NCI-H146 treated with DMSO at 0.1 percent for 48 hours (cell line): ENCODE measurements around the gene ERN1.

ENCODE experiments used
- DNase-seq: peaks from one replicate; lab custom pipeline; 2025; ENCODE audit not compliant: unreplicated experiment; lab: John Stamatoyannopoulos, UW

Gene ERN1

GRCh38 chr17:64113006-64113405 is 16.9 kb downstream of the ERN1 start:
- DNase-seq, result no peak

- DNase-seq, result no peak
Measured at GRCh38 chr17:64111831-64112230, 18.1 kb downstream of the ERN1 start.

DNA sequence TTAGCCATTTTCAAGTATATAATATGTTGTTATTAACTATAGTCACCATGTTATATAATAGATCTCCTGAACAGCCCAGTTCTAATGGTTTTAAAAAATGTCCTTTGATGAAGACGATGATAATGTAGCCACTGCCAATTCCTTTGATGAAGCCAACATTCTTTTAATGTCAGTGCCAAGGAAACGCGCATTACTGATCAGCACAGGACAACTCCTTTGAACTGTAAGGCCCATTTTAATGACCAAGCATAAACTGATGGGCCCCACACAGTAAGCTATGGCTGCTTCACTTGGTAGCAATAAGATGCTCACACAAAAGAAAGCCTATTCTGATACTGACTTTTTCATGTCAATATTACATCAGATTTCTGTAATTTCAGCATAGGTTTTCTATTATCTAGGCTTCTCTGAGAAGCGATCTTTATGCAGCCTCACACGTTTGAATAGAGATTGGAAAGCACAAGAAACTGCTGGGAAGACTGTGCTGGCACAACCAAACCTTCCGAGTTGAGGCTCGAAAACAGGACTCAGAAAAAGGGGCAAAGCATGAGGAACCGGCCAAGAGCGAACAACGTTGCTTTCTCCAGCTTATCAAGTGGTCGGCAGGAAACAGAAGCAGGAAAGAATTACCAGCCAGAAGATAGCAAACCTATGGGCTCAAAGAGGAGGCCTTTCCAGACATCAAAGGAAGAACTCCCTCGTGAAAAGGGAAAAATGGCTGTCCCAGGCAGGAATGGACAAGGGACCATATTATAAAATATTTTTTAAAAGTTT is 19.4 kb downstream of the ERN1 start:
- no peak for DNase-seq

DNA sequence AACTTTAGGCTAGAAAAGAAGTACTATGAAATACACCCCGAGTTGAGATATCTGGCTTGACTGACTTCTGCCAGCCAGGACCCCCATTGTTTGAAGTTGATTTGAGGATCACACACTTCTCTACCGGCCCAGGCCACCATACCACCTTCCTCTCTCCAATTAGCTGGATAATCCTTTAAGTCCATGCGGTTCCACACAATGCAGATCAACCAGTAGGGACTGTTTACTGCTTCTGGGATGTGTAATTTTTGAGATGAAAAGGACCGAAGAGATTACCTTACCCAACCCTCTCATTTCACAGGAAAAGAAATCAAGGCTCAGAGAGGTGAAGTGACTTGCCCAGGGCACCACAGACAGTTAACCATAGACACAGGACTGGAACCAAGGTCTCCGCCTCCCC is 20.5 kb downstream of the ERN1 start:
- no peak for DNase-seq

GRCh38 chr17:64107500-64108236 is 22.3 kb downstream of the ERN1 start:
- DNase-seq, result peak; percentile 16

DNA sequence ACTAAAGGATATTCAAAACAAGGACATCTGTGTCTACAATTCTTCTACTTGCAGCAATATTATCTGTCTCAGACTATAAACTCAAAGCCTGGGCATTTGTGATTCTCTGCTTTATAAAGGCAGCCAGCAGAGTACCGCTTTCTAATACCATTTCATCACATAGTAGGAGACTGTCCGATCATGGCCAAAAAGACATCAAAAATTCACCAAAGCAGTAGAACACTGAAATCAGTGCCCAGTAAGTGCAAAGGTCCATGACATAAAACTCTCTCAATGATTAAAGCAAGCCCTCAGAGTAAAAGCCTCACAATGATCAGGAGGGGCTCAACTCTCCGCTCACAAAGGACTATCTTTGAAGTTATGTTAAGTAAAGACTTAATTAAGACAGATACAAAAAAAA is 23.0 kb downstream of the ERN1 start:
- DNase-seq, result no peak

DNA sequence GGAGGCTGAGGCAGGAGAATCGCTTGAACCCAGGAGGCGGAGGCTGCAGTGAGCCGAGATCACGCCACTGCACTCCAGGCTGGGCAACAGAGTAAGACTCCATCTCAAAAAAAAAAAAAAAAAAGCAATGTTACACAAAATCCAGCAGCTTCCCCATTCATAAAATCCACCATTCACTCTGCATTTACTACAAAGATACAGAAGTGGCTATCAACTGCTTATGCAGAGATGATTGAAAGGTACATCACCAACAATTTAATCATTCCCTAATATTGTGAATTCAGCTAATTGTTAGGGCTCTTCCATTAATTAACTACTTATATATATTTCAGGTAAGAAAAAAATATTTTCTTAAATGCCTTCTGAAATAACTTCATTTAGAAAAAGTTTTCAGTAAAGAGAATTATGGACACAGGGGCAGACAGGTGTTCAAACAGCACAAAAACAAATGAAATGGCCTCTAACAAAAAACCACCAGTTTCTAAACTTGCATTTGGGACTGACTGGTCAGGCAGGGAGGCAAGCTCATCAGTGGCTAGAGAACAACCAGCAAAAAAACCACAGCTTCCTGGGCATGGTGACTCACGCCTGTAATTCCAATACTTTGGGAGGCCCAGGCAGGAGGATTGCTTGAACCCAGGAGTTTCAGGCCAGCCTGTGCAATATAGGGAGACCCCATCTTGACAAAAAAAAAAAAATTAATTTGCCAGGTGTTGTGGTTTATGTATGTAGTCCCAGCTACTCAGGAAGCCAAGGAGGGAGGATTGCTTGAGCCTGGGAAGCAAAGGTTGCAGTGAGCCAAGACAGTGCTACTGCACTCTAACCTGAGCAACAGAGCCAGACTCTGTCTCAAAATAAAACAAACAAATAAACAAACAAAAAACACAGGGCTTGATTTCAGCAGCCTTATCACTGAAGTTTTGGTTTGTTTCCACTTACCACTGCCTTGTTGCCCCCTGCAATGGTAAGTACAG is 26.3 kb downstream of the ERN1 start:
- no peak for DNase-seq

DNA sequence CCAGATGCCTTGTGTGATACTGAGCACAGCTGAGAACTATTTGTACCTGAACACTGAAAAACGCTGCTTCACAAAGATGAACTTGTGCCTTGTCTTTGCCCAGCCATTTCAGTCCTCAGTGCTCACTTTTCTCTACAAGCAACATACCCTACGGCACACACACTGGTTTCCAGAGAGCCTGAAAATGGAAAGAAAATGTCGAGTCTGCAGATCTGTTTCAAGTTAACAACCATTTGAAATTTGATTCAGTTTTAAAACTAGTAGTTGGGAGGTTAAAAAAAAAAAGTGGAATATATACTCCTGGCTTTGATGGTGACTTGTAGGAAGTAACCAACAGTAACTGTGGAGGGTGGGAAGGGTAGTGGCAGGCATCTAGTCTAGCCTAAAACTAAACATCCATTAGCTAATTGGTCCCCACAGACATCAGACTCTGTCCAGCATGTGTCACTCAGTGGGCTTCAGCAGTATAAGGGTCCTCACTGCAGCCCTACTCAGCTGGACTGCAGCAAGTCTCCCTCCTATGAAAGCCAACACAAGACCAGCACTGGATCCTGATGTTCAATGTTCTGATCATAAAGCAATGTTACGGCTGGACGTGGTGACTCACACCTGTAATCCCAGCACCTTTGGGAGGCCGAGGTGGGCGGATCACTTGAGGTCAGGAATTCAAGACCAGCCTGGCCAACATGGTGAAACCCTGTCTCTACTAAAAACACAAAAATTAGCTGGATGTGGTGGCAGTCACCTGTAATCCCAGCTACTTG is 27.1 kb downstream of the ERN1 start:
- no peak for DNase-seq

GRCh38 chr17:64099543-64099942 is 30.4 kb downstream of the ERN1 start:
- DNase-seq, result no peak

DNA sequence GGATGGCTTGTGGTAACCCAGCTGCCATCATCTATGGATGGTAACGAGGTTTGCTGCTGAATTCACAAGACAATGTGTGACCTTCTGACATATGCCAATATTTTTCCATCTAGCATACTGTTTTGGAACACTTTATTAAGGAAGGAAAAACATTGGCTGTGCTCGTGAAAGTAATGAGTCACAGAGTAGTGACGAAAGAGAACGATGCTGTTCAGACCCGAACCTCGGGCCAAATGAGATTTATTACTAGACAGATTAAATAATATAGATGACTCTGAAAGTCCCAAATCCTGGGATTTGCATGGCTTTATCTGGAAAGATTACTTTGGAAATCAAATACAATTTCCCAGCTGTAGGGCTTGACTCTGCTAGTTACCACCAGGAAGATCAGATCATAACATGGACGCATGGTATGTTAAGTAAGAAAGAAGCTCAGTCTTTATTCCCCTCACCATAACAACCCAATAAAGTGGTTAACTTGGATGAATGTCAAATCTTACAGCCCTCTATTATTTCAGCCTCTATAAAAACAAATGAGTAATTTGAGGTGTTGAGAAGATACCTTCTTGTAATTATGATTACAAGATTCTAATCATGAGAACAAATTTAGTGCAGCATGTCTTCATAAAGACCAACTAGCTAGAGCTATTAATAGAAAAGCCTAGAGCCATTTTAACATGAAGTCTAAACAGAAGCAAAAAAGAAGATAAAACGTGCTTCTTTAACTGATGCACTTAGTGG is 32.6 kb downstream of the ERN1 start:
- DNase-seq, result no peak

GRCh38 chr17:64096037-64096436 is 33.9 kb downstream of the ERN1 start:
- DNase-seq, result no peak

GRCh38 chr17:64095144-64095882 is 34.6 kb downstream of the ERN1 start:
- DNase-seq, result peak; percentile 93

DNA sequence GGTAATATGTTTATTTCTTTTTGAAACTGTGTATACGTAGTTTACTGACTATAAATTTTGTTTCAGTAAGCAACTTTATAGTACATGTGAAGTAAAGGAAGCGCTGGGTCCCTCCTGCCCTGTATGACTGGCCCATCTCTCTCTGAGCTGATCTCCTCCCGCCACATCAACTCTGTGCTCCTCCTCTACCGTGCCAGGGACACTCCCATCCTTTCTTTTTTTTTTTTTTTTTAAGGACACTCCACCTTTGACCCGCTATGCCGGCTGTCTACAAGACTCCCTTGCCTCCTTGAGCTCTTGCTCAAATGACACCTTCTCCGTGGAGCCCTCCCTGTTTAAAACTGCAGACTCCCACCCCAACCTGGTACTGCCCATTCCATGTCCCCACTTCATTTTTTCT is 35.5 kb downstream of the ERN1 start:
- DNase-seq, result no peak

- no peak for DNase-seq
Measured at GRCh38 chr17:64092952-64093451, 36.9 kb downstream of the ERN1 start.

DNA sequence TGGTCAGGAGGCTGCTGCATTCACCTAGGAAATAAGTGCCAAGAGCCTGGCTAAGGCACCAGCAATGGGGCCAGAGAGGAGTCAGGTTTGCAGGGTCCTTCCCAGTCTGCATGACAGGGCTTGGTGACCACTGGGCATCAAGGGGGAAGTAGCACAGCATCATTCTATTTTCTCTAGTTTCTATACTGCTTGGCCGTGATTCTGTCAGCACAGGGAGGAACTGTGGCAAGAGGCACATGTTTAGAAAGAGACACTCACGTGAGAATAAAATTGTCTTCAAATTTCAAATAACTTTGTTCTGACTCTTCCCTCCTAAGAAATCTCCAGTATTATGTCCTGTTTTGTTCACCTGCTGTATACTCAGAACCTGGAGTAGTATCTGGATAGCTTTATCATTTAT is 37.8 kb downstream of the ERN1 start:
- DNase-seq, result no peak

GRCh38 chr17:64091571-64091970 is 38.4 kb downstream of the ERN1 start:
- DNase-seq, result no peak

- DNase-seq, result no peak
Measured at GRCh38 chr17:64091116-64091515, 38.8 kb downstream of the ERN1 start.

- no peak for DNase-seq
Measured at GRCh38 chr17:64090144-64090543, 39.8 kb downstream of the ERN1 start.
